Testis (tissue), 2 donors: ENCODE results near the gene CLEC4D.

ENCODE experiments used
- CTCF ChIP-seq, 3 experiments: fragments of 450-650 bp in 2 of 3; fragments of 200-600 bp in 1 of 3; sonication (generic) in 1 of 3; IDR thresholded peaks; one replicate each; pipeline ENCODE4 v1.5.1; 2016 to 2019; ENCODE audit warnings: antibody characterized with exemption in 3 of 3, mild to moderate bottlenecking in 2 of 3, moderate library complexity in 1 of 3
- POLR2A ChIP-seq: fragments of 450-650 bp; IDR thresholded peaks from one replicate; pipeline ENCODE4 v1.6.1; 2017; ENCODE audit warnings: antibody characterized with exemption, mild to moderate bottlenecking, moderate library complexity

- TF ChIP-seq POLR2A: no peak
- TF ChIP-seq CTCF (IDR thresholded peaks at IDR 0.05): no peak
Observed at GRCh38 chr12:8482571-8483061, 30.7 kb upstream of the CLEC4D start.
